GM18520 (cell line): ENCODE measurements around the gene MED13L.
"Not testable (repeated sequence)": the region's sequence is repeated elsewhere in the genome, so short reads cannot be mapped to it uniquely, and the experiment has no call there.

ENCODE experiments used
- ATAC-seq: cut with Tn5 transposase; IDR thresholded peaks from one replicate; pipeline ENCODE4 v1.9.1; 2021; ENCODE audit not compliant: unreplicated experiment

The MED13L gene

DNA sequence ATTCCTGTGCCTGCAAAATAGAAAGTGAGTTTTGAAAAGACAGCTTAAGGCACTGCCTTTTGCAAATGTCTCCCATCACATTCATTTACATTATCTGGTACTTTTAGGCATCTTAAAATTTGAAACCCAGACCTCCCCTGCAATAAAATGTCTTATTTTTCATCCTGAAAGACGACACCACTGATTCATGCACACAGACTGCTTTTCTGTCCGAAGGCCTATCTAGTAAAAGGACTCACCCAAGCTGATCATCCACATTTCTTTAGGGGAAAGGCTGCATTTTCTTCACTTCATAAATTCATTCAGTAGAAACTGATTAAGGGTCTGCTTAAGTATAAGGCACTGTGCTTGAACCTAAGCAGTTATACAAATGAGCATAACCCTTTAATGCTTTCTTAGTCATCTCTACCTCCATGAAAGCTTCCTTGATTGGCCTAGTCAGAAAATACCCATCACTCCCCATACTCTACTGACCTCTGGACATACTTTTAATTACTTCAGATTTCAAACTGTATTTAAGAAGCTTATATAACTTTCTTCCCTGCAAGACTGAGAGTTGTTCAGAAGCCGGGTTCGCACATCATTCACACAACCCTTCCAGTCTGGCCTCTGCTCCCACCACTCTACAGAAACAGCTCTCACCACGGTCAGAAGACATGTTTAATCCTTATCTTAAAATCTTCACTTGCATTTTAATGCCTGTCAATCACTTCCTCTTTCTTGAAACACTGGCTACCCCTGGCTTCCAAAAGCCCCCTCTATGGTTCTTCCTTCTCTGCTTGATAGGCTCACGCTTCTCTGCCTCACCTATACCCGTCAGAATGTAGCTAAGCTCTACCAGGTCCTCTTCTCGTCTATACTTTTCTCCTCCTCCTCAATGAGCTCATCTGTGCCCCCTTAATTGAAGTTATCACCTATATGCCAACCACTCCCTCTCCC is 288.6 kb downstream of the MED13L start:
- ATAC-seq = no peak

DNA sequence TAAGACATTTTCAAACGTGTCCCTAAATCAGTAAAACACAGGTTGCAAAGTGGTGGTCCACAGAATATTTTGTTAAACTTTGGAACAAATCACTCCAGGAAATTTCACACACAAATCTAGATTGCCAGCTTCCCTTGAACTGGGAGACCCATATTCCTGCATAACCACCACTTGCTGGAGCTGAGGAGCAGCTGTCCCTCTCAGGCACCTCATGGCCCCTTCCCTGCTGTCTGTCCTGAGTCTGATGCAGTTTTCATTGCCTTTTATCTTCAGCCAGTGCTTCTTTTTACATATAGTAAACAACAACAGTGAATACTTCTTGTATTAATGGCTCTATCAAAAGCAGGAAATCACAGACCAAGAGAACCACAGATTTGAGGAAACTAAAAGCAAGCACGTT is 289.3 kb downstream of the MED13L start:
- no peak for ATAC-seq

DNA sequence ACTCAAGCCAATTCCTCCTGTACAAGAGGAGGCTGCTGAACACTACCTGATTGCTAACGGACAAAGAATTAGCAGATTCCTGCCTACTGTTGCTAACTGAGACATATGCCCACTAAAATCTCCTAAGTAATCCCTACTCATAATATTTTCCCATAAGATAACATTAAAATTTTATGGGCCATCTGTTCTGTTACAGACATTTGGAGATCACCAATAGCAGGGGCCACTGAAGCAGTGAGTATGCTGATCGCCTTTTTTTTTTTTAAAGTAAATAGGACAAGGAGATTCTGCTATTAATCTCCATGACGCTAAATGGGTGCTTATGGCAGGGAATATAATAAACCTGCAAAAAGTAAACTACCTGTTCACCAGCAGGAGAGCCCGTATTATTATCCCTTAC is 292.9 kb downstream of the MED13L start:
- no peak for ATAC-seq

DNA sequence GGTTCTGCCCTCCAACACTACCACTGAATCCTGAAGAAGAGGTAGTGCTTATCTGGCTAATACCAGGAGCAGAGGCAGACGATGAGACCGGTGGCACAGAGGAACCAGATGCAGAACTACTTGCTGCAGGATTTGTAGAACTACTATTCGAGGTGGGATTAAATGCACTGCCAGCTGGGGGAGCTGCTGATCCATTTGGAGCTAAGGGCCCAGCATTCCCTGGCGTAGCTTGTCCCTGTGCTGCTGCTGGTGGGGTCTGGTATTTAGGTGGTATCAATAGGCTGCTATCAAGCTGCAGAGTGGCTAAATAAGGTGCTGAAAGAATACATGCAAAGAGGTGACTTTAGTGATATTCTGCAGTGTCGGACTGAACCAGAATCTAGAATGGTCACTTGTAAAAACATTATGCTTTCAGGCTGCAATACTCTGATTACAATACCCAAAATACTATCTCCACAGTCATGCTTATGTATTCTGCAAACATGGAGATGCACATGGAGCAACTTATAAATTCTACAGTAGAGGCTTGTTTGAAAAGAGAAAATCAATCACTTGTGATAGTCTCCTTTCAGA is 294.2 kb downstream of the MED13L start:
- ATAC-seq = no peak

DNA sequence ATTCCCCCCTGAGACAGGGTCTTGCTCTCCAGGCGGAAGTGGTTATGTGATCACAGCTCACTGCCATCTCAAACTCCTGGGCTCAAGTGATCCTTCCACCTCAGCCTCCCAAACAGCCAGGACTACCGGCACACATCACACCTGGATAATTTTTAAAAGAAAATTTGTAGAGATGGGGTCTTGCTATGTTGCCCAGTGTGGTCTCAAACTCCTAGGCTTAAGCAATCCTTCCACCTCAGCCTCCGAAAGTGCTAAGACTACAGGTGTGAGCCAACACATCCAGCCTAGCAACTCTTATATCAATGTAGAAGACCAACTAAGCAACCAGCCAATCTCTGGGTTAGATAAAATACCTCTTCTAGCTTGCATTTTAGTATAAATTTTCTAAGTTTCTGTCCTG is 297.2 kb downstream of the MED13L start:
- no peak for ATAC-seq

DNA sequence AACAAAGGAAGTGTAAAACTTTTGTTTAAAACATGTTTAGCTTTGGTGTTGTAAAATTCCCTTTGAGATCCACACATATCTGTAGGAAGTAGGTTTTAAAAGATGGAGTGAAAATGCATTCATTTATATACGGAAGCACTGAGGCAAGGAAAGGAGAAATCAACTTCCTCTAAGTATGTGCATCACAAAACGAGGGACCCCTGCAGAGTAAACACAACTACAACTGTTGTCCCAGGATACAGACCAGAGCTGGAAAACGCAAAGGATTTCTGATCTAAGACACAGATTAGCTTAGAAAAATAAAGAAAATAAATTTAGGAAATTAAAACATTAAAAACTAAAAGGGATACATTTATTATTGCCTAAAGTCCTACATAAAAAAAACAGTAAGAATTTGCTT is 297.6 kb downstream of the MED13L start:
- ATAC-seq = no peak

DNA sequence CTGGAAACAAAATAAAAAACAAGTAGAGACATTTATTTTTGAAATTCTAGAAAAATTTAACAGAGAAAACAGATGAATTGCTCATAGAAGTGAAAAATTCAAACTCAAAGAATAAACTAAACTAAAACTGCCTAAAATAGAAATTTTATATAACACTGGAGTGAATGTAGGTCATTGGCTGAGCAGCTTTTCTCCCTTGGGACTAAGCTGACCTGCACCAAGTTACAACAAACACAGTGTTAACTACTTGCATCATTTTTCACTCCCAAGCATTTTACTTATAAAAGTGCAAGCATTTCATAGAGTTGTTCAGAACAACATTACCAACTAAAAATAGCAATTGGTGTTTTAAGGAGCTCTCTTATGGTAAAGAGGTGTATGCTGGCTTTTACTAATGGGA is 298.1 kb downstream of the MED13L start:
- no peak for ATAC-seq

DNA sequence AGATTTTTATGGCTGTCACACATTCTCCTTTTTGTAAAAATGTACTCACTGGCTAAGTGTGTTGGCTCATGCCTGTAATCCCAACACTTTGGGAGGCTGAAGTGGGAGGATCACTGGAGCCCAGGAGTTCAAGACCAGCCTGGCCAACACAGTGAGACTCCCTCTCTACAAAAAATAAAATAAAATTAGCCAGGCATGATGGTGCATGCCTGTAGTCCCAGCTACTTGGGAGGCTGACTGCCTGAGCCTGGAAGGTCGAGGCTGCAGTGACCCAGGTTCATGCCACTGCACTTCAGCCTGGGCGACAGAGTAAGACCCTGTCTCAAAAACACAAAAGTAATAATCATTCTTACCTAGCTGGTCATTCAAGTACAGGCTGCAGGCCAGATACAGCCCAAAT is 300.7 kb downstream of the MED13L start:
- not testable (repeated sequence) for ATAC-seq

DNA sequence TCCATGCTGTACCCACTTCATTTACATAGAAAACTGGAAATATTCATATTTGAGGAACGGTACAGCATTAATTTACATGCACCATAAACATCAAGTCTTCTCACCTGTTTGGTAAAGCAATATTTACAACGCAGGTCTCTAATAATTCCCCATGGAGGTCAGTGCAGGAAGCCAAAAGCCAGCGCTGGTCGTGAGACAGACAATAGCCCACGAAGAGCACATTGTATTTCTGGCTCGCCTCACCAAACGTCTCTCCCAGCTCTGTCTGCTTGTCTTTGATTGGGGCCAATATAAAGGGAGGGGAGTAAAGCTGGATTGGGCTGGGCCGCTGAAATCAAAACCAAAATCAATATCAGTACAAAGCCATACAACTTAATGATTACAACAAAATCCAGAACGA is 302.1 kb downstream of the MED13L start:
- ATAC-seq = no peak

DNA sequence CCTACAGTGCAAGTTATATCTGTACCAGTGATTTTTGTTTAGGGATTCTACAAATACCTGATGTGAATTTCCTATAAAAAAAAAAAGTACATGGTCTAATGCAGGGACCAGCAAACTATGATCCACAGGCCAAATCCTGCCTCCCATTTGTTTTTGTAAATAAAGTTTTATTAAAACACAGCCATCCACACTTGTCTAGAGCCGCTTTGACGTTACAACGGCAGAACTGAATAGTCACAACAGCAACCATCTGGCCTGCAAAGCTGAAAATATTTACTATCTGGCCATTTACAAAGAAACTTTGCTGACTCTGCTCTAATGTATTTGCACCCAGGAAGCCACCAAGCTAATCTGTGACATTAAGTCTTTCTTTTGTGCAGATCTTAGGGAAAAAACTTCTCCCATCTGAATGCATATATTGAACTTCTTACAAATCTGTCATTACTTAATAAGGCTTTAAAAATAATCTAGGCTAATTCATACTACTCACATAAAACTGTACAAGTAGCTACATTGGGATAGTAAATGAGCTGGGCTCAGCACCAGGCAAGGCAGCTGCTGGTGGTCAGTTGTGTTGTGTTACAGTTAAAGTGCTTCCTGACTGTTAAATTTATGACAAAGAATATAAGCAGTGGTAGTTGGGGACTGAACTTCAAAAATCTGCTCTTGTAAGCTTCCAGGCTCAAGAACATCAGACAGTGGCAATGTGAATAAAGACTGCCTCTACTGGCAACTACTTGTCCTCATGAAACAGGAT is 303.3 kb downstream of the MED13L start:
- no peak for ATAC-seq

DNA sequence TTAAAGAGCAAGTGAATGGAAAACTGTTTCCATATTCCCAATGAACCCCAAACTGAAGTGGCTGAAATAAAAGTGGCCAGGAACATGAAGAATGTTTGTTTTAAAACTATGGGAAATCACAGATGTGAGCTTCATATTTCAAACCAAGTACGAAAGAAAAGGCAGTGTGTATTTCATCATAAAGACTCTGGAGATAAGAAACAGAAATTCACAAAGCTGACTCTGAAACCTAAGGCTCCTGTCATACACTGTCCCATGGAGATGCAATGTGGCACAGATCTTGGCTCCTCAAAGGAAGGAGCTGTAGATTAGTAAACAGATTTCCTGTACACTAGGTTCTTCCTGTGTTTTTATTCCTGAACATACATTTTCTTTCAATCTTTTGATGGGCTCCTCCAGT is 304.4 kb downstream of the MED13L start:
- no peak for ATAC-seq

DNA sequence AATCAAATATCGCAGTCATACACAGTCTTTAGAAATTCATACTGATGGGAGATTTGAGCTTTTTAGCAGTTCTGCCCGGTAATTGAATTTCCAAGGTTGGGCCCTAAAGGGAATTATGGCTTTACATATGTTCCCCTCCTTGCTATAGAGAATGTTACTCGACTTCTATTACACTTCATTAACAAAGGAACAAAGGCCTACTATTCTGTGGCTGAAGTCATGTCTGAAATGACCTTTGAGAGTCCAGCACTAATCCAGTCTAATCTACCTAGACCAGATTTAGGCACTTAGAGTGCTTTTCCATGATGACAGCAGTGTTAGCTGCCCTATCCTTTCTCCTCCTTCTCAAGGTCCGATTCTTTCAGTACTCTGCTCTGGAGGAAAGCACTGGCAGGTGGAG is 305.3 kb downstream of the MED13L start:
- ATAC-seq = no peak

DNA sequence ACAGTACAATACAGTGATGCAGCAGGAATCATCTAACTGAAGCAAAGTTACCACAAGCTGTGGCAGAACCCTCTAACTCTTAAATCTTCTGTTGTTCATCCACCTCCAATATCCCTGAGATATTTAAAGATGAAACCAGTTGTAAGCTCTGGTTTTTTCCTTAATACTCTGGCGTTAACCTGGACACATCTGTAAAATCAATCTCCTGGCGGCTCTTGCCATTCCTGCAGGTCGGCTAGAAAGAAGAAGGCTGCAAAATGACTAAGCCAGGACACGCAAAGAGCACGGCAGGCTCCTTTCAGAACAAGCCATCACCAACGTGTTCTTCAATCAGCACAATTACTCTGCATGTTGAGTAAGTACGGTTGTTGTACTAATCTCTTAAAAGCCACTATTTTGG is 309.3 kb downstream of the MED13L start:
- no peak for ATAC-seq

DNA sequence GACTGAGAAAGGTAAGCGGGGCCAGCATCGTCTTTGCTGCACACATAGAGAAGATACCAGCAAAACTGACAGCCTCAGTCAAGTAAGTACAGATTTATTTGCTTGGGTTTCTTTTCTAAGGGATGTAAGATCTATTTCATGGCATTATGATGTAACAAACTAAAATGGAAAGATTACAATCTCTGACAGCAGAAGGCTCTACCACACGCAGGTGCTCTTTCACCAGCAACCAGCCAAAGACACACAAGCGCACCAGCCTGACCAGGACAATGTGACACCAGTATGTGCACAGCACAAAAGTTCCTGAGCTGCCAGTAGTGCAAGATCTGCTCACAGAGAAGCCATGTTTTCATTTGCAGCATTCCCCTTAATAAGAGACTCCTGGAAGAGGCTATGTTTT is 311.1 kb downstream of the MED13L start:
- ATAC-seq = no peak

DNA sequence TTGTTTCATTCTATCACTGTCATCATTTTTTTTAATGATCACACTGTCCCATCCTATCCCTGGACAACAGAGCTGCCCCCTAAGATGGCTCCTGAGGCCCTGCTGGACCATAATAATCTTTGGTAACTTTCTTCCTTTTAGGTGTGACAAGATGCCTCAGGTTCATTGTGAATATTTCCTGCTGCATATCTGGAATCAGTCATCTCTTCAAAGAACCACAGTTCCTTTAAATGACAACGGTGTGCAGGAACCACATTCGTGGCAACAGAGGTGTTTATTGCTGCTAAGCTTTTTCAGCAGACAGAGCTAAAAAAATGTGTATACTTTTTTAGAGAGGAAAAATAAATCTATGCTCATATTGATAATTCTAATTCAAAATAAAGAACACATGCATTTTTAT is 312.9 kb downstream of the MED13L start:
- ATAC-seq = no peak

DNA sequence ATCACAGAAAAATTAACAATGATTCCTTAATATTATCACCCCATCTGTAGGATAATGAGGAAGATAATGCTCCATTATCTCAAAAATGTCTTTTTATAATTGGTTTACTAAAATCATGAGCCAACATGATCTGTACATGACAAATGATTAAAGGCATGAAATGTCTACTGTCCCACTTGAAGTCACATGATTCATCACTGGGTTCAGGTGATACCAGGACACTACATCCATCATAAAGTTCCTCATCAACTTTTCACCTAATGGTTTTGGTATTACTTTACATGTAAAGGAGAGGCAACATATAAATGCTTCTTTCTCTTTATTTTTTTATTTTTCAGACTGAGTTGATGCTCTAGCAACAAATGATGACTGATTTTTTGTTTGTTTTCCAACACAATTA is 313.3 kb downstream of the MED13L start:
- no peak for ATAC-seq

DNA sequence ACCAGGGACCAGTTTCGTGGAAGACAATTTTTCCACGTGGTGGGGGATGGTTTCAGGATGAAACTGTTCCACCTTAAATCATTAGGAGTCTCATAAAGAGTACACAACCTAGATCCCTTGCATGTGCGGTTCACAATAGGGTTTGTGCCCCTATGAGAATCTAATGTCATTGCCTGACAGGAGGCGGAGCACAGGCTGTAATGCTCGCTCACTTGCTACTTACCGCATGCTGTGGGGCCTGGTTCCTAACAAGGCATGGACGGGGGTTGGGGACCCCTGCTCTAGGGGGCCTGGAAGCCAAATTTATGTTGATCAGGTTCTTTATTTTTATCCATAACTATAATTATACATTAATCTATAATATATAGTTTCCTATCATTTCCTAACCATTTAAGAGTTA is 315.3 kb downstream of the MED13L start:
- ATAC-seq = no peak

DNA sequence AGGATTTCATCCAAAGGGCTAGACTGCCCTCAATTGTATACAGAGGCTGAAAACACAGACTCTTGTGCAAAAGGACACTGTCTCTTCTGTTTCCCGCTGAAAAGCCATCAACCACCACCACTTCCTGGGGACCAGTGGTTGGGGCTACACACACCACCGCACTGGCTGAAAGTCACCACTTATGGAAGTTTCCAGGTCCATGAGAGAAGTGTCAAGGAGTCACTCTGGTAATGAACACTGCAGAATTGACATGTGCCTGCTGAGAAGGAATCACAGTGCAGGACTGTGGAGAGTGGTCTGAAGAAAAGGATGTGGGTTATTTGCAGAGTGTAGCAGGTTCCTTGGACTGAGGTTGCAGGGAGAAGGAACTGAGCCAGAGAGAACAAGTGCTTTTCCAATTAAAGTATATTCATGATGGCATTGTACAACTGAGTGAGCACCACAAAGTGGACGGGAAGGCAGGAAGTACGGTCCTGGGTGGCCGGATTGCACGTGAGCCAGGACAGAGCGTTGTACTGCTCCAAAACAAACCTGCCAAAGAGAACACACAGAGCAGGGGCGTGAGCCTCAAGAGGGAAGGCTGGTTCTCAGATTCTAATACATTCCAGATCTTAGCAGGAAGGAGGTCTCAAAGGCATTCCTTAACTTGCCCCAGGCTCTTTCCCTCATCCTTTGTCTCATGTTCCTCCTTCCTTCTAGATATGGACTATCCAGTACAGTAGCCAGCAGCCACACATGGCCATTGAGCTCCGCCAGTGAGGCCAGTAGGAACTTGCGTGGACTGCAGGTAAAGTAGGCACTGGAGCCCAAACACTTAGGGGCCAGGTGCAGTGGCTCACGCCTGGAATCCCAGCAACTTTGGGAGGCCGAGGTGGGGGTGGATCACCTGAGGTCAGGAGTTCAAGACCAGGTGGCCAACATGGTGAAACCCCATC is 316.4 kb downstream of the MED13L start:
- ATAC-seq = no peak

DNA sequence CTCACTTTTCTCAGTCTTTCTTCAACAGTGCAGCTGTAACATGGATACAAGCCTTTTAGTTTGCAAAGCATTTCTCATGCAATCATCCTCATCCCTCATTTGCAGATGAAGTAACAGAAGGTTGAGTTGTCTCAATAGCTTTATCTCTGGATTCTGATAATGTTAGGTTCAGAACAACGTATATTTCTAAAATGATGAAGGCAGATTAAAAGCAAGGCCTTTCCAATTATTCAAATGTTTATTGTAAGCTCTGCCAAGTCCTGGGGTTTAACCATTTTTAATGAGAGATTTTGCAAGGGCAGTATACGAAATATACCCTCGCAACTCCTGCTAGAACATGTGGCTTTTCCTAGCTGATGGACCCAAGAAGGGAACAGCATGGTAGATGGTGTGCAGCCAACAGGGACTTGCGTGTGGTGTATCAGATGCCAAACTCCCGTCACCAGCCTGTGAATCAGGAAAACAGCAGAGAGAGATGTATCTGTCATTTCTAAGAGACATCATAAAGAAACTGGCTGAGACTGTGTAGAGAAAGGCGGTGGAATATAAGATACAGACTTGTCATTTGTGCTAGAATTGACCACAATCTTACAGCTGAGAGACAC is 319.7 kb downstream of the MED13L start:
- ATAC-seq = no peak

DNA sequence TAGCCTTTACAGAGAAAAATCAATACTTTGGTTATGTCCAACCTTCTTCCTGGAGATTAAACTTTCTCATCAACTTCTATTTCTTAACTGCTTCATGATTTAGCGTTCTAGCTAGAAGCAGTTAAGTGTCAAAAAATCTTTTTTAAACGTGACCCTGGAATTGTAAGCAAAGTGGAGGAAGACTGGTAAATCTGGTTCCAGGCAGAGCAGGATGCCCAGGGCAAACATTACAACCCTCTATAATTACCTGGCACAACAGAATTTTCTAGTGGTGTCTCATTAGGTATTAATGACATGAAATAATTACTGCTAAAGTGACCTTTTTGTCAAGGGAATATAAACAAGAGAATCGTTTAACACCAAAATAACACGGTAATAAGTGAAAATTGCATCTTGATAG is 320.8 kb downstream of the MED13L start:
- ATAC-seq = no peak
